Thoracic aorta (tissue), 2 donors: ENCODE measurements around the gene UBE2C. TPM values are rescaled to one million over a fixed set of nuclear protein-coding genes. Genes with fewer than 3 reads are reported as not detected.

Experiments used
- ATAC-seq: fragments of 150-250 bp; one replicate; pipeline ENCODE4 v1.8.0; 2017; ENCODE audit warnings: low read depth; ENCODE audit not compliant: insufficient number of reproducible peaks, low FRiP score
- DNase-seq: peaks from one replicate; pipeline ENCODE4 v3.0.0-alpha.2; 2020; ENCODE audit warnings: low spot score
- H3K27ac ChIP-seq, 2 donors: fragments of 200-600 bp; sonication (generic); 1 replicate in 1 of 2; 2 replicates in 1 of 2; pipeline ENCODE4 v1.5.1; 2016; ENCODE audit warnings: mild to moderate bottlenecking in 2 of 2, moderate library complexity in 2 of 2
- H3K27me3 ChIP-seq: fragments of 200-600 bp; sonication (generic); replicated peaks from 2 replicates; pipeline ENCODE4 v1.6.0; 2016; ENCODE audit warnings: mild to moderate bottlenecking; ENCODE audit not compliant: insufficient read depth
- H3K36me3 ChIP-seq: fragments of 200-600 bp; sonication (generic); one replicate; pipeline ENCODE4 v1.5.1; 2016
- H3K4me1 ChIP-seq, 2 donors: fragments of 200-600 bp; sonication (generic); 1 replicate in 1 of 2; 2 replicates in 1 of 2; pipeline versions ENCODE4 v1.5.1 to v1.6.0; 2016; ENCODE audit warnings: low read depth in 2 of 2, mild to moderate bottlenecking in 1 of 2; ENCODE audit not compliant: control insufficient read depth in 1 of 2
- H3K4me3 ChIP-seq: fragments of 200-600 bp; sonication (generic); 2 replicates; pipeline ENCODE4 v1.5.1; 2016; ENCODE audit warnings: mild to moderate bottlenecking
- H3K9me3 ChIP-seq: fragments of 200-600 bp; sonication (generic); 2 replicates; pipeline ENCODE4 v1.5.1; 2016
- CTCF ChIP-seq: fragments of 200-600 bp; sonication (generic); IDR thresholded peaks from one replicate; pipeline ENCODE4 v1.5.1; 2019; ENCODE audit warnings: antibody characterized with exemption
- total RNA-seq, 2 donors: library from RNA; depleted of rRNA; stranded (reverse); fragments of >200 nt; gene quantifications; one replicate each; pipeline versions ENCODE4 v1.1.0 to v1.2.3, GENCODE V29; 2016

The UBE2C gene
- total RNA-seq, 2 donors from 2014 or later = not detected

DNA sequence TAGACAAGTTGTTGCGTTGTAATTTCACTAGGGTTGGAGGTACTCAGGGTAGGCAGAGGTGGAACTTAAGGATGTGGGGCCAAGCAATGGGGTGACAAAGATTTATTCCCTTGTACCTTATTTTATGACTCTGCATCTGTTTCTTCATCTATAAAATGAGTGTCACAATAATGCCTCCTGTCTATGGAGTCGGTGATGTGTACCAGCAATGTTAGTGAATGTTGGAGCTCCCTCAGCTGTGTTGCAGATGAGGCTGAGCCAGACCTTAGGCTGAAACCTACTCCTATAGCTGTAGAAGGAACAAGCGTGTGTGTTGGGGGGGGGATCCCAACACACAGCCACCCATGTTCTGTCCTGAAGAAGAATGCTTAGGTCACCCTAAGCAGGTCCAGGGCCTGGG, 4.5 kb downstream of the UBE2C start:
- ATAC-seq (no peak), DNase-seq (no peak)
- Histone ChIP-seq H3K27me3 (no peaks in the 10 kb centered on the region), H3K4me3 (no peak overlapping the region), H3K36me3 (no peaks in the 10 kb centered on the region), H3K9me3 (no peaks in the 10 kb centered on the region), H3K4me1 (peaks cover 13 to 31% of the 10 kb centered on the region in 2 donors), H3K27ac (peak overlapping the region; percentile 87 to 92)
- TF ChIP-seq CTCF = no peak

GRCh38 chr20:45817376-45818194, 5.1 kb downstream of the UBE2C start:
- Histone ChIP-seq H3K27me3 (no peaks in the 10 kb centered on the region), H3K4me3 (no peak overlapping the region), H3K4me1 (peaks cover 11 to 36% of the 10 kb centered on the region in 2 donors), H3K27ac (peak overlapping the region; percentile 87 to 92), H3K36me3 (no peaks in the 10 kb centered on the region), H3K9me3 (no peaks in the 10 kb centered on the region)
- ATAC-seq = peak; percentile 54
- DNase-seq = no peak
- no peak for TF ChIP-seq CTCF

GRCh38 chr20:45818239-45818638, 5.8 kb downstream of the UBE2C start:
- ATAC-seq (no peak), DNase-seq (no peak)
- Histone ChIP-seq H3K4me3 (no peak overlapping the region), H3K27ac (peak overlapping the region; percentile 87 to 92), H3K36me3 (no peaks in the 10 kb centered on the region), H3K27me3 (no peaks in the 10 kb centered on the region), H3K9me3 (no peaks in the 10 kb centered on the region), H3K4me1 (peaks cover 8 to 38% of the 10 kb centered on the region in 2 donors)
- TF ChIP-seq CTCF = no peak

GRCh38 chr20:45819466-45819865, 7.0 kb downstream of the UBE2C start:
- no peaks in the 10 kb centered on the region for H3K9me3 ChIP-seq
- peaks cover 13 to 44% of the 10 kb centered on the region in 2 donors for H3K4me1 ChIP-seq
- no peak overlapping the region for H3K27ac ChIP-seq
- H3K4me3 ChIP-seq = no peak overlapping the region
- ATAC-seq = no peak
- no peak for TF ChIP-seq CTCF
- DNase-seq = no peak
- H3K27me3 ChIP-seq = no peaks in the 10 kb centered on the region
- H3K36me3 ChIP-seq = no peaks in the 10 kb centered on the region

DNA sequence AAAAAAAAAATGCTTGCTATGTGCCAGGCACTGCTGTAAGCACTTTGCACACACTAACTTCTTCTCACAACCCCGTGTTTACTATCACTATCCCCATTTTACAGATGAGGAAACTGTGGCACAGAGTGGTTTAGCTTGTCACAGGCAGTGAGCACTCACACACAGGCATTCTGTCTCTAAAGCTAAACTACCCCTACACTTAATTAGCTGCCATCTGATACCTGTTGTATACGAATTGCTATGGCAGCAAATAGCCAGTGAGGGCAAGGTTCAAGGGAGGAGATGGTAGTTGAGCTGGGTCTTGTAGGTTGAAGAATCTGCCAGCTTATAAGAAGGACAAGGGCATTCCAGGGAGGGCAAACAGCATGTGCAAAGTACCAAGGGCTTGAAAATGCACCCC, 9.5 kb downstream of the UBE2C start:
- Histone ChIP-seq H3K27me3 (no peaks in the 10 kb centered on the region), H3K36me3 (no peaks in the 10 kb centered on the region), H3K4me3 (no peak overlapping the region), H3K27ac (peak overlapping the region in 1 of 2 donors; percentile 49), H3K4me1 (peaks cover 23 to 58% of the 10 kb centered on the region in 2 donors), H3K9me3 (no peaks in the 10 kb centered on the region)
- DNase-seq (no peak), ATAC-seq (no peak)
- no peak for TF ChIP-seq CTCF
